ENCODE results near the gene A1CF.

Gene A1CF

GRCh38 chr10:50861370-50861769 lies 24.1 kb downstream of the A1CF start:
- no peak for DNase-seq (ENCODE audit: low spot score)

DNA sequence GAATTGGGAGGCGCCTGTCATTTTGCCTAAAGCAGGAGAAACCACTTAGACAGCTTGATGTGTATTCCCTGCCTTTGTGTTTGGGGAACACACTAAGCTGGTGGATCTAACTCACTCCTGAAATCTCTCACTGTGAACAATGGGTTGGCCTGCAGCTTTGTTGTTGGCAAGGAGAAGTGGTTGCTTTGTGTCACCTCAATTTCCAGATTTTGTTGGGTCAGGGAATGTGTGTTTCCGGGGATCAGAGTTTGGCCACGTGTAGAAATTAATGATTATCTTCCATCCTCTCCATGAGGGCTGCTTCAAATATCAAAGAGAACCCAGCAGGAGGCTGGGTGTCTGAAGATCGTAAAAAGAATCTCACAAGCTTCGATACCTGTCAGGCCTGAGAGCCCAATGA lies 27.8 kb downstream of the A1CF start:
- no peak for DNase-seq (ENCODE audit: low spot score)

GRCh38 chr10:50855461-50855860 lies 30.0 kb downstream of the A1CF start:
- no peak for DNase-seq (ENCODE audit: low spot score)

DNA sequence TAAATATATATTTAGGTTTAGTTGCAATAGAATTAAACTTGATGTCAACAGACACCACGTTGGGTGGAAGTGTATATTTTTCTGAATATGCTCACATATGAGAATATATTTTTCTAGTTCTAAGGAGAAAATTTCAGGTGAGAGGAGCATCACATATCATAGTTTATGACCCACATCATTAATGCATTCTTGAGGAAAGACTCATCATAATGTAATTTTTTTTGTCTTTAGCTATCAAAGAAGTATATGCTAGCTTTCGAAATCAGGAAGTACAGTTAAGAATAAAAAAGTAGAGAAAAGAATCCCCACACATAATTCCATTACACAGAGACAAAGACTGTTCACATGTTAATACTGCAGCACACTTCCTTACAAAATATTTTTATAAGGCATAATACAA lies 30.4 kb downstream of the A1CF start:
- no peak for DNase-seq (ENCODE audit: low spot score)

DNA sequence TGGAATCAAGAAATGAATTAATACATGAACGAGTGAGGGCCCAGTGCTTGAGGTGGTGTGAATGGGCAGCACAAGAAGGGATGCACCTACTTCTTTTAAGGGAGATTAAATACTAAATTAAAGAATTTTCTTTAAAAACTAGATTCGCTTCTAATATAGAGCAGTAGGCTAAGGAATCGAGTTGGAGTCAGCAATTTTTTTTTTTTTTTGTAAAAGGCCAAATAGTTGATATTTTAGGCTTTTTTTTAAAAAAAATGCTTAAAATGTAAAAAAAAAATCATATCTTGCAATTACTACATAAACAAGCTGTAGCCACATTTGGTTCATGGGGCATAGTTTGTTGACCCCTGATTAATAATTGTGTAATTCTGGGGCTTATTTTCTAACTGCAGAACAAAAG lies 31.9 kb downstream of the A1CF start:
- DNase-seq (ENCODE audit: low spot score): no peak

- DNase-seq (ENCODE audit: low spot score): no peak
Observed at GRCh38 chr10:50851884-50852671, 33.3 kb downstream of the A1CF start.

DNA sequence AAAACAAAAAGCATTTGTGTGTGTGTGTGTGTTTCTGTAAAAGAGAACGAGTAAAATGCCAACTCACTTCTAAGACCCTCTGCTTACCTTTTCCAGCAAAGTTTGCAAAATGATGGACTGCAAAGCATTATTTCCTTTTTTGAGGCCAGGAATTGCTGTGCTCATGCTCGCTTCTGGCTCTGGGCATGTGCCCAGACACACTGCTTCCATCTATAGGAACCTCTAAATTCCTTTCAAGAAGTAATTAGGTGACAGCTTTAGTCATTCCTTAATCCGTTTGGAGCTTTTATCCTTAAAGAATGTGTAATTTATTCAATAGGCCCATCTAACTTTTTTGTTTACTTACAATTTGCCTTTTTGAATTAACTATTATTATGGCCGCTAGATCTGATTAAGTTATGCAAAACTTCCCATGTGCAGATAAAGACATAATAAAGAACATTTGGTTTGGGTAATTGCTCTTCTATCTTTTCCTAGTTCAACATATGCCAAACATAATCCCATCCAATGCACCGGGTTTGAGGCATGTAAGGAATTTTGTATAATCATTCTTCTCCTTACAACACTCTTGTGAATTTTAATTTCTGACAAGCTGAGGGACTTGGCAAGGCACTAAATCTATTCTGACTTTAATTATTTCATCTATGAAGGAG lies 34.7 kb downstream of the A1CF start:
- no peak for DNase-seq (ENCODE audit: low spot score)

DNA sequence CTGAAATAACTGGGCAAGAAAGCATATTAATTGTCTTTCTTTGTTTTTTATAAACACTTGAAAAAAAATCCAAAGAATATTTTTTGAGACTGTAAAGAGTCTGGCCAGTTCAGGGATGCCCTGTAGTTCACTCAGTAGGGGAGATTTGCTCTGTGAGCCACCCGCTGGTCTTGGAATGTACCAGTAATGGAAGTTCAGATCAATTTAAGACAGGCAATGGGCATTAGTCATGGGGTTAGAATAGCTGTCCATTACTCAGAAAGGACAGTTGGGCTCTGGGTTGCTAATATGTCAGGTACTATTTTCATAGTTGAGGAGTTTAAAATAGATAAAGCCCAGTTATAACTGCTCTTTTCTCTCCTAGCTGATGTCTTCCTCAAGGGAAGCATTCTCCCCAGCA lies 38.7 kb downstream of the A1CF start:
- no peak for DNase-seq (ENCODE audit: low spot score)

- DNase-seq (ENCODE audit: low spot score): no peak
Observed at GRCh38 chr10:50837095-50837494, 48.3 kb downstream of the A1CF start.

GRCh38 chr10:50832171-50832751 lies 53.2 kb downstream of the A1CF start:
- DNase-seq (ENCODE audit: low spot score): no peak

GRCh38 chr10:50830066-50830465 lies 55.4 kb downstream of the A1CF start:
- no peak for DNase-seq (ENCODE audit: low spot score)

DNA sequence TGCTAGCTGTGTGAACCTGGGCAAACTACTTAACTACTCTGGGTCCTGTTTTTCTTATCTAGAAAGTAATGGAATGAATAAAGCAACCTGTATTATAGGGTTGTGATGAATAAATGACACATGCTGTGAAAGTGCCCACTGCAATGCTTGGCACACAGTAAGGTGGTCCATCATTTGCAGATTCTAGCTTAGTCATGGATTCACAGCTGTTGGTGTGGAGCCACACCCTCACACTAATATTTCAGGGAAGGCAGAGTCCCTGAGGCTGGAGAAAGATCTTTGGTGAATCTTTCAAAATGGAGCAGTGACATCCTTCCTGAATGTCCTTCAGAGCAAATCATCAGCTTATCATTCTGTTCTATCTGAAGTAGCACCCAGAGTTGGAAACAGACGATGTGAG lies 60.6 kb downstream of the A1CF start:
- DNase-seq (ENCODE audit: low spot score): no peak

DNA sequence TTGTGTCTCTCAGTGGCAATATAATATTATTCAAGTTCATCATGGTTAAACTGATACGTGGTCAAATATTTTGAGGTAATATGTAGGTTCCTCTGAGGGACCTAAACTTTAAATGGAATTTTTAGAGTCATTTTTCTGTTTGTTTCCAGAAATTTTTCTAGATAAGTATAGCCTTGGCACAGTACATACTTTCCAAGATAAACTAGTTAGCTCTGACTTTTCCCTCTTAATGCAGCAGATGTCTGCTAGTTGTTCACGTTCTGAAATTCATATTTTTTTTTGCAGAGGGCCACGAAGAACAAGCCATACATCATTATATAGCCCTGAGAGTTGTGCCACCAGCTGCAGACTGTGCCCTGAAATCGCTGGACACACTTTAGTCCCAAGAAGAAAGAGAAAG lies 61.6 kb downstream of the A1CF start:
- DNase-seq (ENCODE audit: low spot score): no peak

DNA sequence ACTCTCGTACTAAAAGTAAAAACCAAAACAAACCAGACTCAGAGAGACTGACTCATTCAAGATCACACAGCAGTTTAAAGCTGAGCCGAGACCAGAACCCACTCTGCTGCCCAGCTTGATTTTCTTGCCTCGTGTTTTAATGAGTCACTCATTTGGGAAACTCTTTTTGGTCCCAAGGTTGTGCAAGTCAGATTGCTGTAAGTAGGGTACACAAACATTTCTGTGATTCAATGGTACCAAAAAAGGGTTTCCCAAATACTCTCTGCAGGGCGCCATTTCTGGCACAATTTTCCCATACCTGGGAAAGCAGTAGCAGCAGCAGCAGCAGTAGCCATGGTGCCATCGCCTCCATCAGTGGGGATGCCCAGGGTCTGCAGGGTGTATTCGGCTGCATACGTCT lies 75.8 kb downstream of the A1CF start:
- peak; percentile 25 for DNase-seq (ENCODE audit: low spot score)

GRCh38 chr10:50807851-50808776 lies 77.3 kb downstream of the A1CF start:
- DNase-seq (ENCODE audit: low spot score): peak; percentile 62

DNA sequence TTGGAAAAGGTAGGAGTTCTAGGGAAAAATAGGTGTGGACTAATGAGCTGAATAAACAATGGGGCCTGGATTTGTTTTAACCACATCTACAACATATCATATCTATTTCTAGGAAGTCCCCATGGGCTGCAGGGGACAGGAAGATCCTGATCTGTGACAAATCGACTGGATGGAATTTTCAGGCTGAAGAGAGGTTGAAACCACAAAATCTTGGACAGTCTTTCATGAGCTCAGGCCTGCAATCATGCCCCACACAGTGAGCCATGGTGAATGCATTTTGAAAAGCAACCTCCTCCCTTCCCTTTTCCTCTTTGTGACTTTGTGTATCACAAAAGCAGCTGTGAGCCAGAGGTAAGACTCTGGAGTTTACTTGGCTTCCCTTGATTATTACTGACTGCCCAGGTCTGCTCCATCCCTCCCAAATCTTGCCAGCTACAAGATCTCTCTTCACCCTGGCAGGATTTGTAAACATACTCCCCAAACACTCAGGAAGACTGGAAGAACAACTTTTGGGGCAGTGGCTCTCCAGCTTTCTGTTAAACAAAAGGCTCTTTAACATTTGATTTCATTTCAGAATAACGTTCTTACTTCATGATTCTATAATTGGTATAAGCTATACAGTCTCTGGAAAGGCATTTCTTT lies 79.3 kb downstream of the A1CF start:
- DNase-seq (ENCODE audit: low spot score): no peak

DNA sequence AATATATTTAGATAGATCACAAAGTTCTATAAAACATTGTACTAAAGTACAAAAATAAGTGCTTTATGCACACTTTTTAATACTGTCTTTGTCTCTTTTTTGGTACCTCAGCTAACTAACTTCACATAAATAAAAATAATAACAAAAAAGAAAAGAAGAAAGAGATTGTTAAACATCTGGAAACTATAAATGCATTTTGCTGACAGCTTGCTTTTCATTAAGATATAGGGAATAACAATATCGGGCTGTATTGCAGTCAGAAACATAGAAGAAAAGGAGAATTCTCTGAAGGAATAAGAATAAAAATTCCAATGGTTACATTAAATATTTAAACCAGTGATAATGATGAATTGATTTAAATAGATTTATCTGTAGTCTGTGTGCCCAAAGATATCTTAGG lies 85.8 kb downstream of the A1CF start:
- DNase-seq (ENCODE audit: low spot score): no peak

GRCh38 chr10:50798297-50798696 lies 87.1 kb downstream of the A1CF start:
- no peak for DNase-seq (ENCODE audit: low spot score)

DNA sequence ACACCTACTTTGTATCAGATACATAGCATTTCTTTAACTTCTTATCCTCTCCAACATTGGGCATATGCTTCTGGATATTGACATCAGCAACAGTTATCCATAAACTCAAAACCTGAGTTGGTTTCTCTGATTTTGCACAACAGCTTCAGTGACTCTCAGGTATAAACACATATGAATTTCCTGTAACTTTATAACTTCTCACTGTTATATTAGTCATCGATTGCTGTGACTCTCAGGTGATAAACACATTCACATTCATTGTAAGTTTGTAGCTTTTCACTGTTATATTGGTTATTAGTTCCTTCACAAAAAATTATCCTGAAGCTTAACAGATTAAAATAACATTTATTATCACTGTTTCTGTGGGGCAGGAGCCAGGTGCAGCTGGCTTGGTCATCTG lies 88.7 kb downstream of the A1CF start:
- DNase-seq (ENCODE audit: low spot score): no peak

DNA sequence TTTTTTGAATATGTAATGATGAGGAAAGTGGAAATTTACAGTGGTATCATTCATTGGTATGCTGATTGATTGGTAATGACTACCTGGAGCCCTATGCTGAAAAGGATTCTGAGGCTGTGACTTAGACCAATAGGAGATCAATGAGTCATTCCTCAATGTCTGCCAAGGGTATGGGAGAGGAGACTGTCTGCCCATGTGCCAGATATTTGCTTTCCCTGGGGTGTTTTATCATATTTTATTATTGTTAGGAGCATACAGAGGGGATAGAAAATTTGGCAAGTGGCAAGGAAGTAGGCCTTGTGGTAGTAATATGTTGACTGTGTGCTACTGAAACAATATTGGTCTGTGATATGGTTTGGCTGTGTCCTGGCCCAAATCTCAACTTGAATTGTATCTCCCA lies 90.9 kb downstream of the A1CF start:
- no peak for DNase-seq (ENCODE audit: low spot score)

DNA sequence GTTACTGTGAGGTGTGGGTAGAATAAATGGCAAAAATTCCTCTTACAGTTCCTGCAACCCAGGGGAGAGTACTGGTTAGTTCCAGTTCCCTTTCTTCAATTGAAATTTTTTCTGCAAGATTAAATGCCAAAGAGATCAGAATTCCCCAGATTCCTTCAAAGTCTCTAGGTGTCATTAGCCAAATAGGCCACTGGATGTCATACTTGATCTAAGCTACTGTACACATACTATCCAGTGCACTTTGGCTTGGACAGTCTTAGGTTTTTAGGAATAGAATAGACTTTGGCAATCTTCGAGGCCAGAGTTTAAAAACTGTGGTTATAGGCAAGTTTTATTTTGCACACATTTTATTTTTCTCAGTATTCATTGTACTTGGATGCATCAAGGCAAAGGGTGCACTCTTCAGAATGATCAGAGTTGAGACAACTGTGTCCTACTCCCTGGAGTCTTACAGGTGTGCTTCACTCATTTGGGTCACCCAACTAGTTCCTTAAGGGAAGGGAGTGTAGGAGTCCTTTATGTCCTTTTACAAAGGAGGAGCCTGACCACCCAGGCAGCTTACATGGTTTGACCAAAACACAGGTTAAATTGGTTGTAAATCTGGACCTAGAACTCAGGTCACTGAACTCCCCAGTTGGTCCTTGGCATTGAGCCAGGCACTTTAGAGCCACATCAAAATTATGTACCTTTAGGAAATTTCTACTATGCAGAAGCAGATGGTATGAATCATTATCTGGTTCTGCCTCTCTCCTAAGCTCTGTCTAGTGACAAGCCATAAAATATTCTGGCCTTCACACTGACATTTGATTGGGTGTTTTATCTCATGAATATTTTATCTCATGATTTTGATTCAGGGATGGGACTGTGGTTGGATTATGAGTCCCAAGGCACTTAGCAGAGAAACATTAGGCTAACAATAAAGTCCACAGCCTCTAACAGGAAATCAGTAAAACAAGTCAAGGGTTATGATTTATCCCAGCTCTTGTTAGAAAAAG lies 96.2 kb downstream of the A1CF start:
- DNase-seq (ENCODE audit: low spot score): peak; percentile 76

All from AG08395 (cell line).